ENCODE results near the gene YIF1A.

GRCh38 chr11:66310324-66310723 lies 21.4 kb upstream of the YIF1A start:
- TF ChIP-seq POLR2A (IDR thresholded peaks at IDR 0.05) (no peak), POLR2AphosphoS5 (IDR thresholded peaks at IDR 0.05) (no peak), CTCF (IDR thresholded peaks at IDR 0.05) (no peak)
